ENCODE results near the gene PHF21B.

GRCh38 chr22:44919691-44920090 lies 90.1 kb downstream of the PHF21B start:
- TF ChIP-seq POLR2AphosphoS5 (IDR thresholded peaks at IDR 0.05; ENCODE audit: borderline replicate concordance, low read depth, low read length) (no peak), EZH2 (IDR thresholded peaks at IDR 0.05) (no peak), FOXP2 (optimal IDR thresholded peaks at IDR 0.05; ENCODE audit: control extremely low read depth, extremely low read length, insufficient read depth) (no peak)
